Stimulated activated CD4-positive, alpha-beta T cell treated with anti-CD3 and anti-CD28 coated beads, Interleukin-1b, Interleukin-23, amount 100 ng/mL, for 24 hours (primary cell): ENCODE results near the gene ARHGAP29.

Experiments used
- DNase-seq, 4 experiments: peaks; one replicate each; pipeline ENCODE4 v3.0.0-alpha.2; 2020; ENCODE audit warnings: low read depth in 4 of 4, low spot score in 1 of 4

Gene ARHGAP29

GRCh38 chr1:94125551-94126514 is 111.6 kb downstream of the ARHGAP29 start:
- no peak for DNase-seq

- DNase-seq, result no peak
Observed at GRCh38 chr1:94124538-94124937, 112.8 kb downstream of the ARHGAP29 start.

- DNase-seq, result no peak
Observed at GRCh38 chr1:94122201-94122970, 115.0 kb downstream of the ARHGAP29 start.
